Measurements from ENCODE around the gene NHSL2.

- TF ChIP-seq EZH2 (IDR thresholded peaks at IDR 0.05; ENCODE audit: borderline replicate concordance, low read depth, low read length, severe bottlenecking): no peak
- TF ChIP-seq CTCF (IDR thresholded peaks at IDR 0.05; ENCODE audit: borderline replicate concordance, extremely low read depth, low read length, poor library complexity, severe bottlenecking): no peak
Measured at GRCh38 chrX:72130762-72131250, 220.2 kb downstream of the NHSL2 start.

All from DND-41 (cell line).